Astrocyte (in vitro differentiated cells and primary cell): Measurements from ENCODE around the gene LEO1. TPM values are rescaled to one million over a fixed set of nuclear protein-coding genes. Genes with fewer than 3 reads are reported as not detected.

Source experiments
- DNase-seq: peaks from one replicate; pipeline ENCODE4 v3.0.0-alpha.2; 2010; ENCODE audit warnings: low read depth
- FAIRE-seq: peaks from 2 replicates; lab custom pipeline; 2011; peaks lifted over from hg19 to GRCh38; lab: Jason Lieb, UNC
- H2AFZ ChIP-seq: 2 replicates; pipeline ENCODE4 v1.6.0; 2012; ENCODE audit warnings: low read depth, low read length, inconsistent platforms
- H3K27ac ChIP-seq: 2 replicates; pipeline ENCODE4 v1.5.1; 2011; ENCODE audit warnings: low read depth, low read length, inconsistent platforms
- H3K27me3 ChIP-seq: 2 replicates; pipeline ENCODE4 v1.6.0; 2011; ENCODE audit warnings: low read length, inconsistent platforms; ENCODE audit not compliant: insufficient read depth
- H3K36me3 ChIP-seq: 2 replicates; pipeline ENCODE4 v1.5.1; 2011; ENCODE audit warnings: low read length, inconsistent platforms; ENCODE audit not compliant: insufficient read depth
- H3K4me1 ChIP-seq: 2 replicates; pipeline ENCODE4 v1.5.1; 2011; ENCODE audit warnings: low read length, inconsistent platforms; ENCODE audit not compliant: insufficient read depth
- H3K4me2 ChIP-seq: 2 replicates; pipeline ENCODE4 v1.6.0; 2012; ENCODE audit warnings: low read length, inconsistent platforms
- H3K4me3 ChIP-seq: 2 replicates; pipeline ENCODE4 v1.5.1; 2011; ENCODE audit warnings: low read depth, mild to moderate bottlenecking, low read length, inconsistent platforms; ENCODE audit not compliant: insufficient read depth
- H3K79me2 ChIP-seq: 2 replicates; pipeline ENCODE4 v1.6.0; 2012; ENCODE audit warnings: mild to moderate bottlenecking, low read length, inconsistent platforms; ENCODE audit not compliant: insufficient read depth
- H3K9ac ChIP-seq: 2 replicates; pipeline ENCODE4 v1.6.0; 2012; ENCODE audit warnings: mild to moderate bottlenecking, low read length, inconsistent platforms
- H3K9me3 ChIP-seq: 2 replicates; pipeline ENCODE4 v1.5.1; 2012; ENCODE audit warnings: low read depth, mild to moderate bottlenecking, low read length, inconsistent platforms; ENCODE audit not compliant: insufficient read depth
- H4K20me1 ChIP-seq: 2 replicates; pipeline ENCODE4 v1.6.0; 2012; ENCODE audit warnings: low read length, inconsistent platforms; ENCODE audit not compliant: insufficient read depth
- H3K27ac Mint-ChIP-seq: one replicate; pipeline ENCODE4 v1.8.0; 2021; ENCODE audit warnings: mild to moderate bottlenecking, mixed read lengths; ENCODE audit not compliant: unreplicated experiment
- H3K27me3 Mint-ChIP-seq: one replicate; pipeline ENCODE4 v1.8.0; 2021; ENCODE audit warnings: low read depth, mixed read lengths; ENCODE audit not compliant: unreplicated experiment
- H3K36me3 Mint-ChIP-seq: one replicate; pipeline ENCODE4 v1.8.0; 2021; ENCODE audit warnings: low read depth, mixed read lengths; ENCODE audit not compliant: unreplicated experiment
- H3K4me1 Mint-ChIP-seq: one replicate; pipeline ENCODE4 v1.8.0; 2021; ENCODE audit warnings: low read depth, mixed read lengths; ENCODE audit not compliant: unreplicated experiment
- H3K4me3 Mint-ChIP-seq: one replicate; pipeline ENCODE4 v1.8.0; 2021; ENCODE audit warnings: mild to moderate bottlenecking, moderate library complexity, mixed read lengths; ENCODE audit not compliant: unreplicated experiment
- H3K9me3 Mint-ChIP-seq: one replicate; pipeline ENCODE4 v1.8.0; 2021; ENCODE audit warnings: mild to moderate bottlenecking, mixed read lengths; ENCODE audit not compliant: unreplicated experiment
- EZH2 ChIP-seq: IDR thresholded peaks from 2 replicates; pipeline ENCODE4 v1.6.1; 2012; ENCODE audit warnings: mild to moderate bottlenecking, low read length, inconsistent platforms; ENCODE audit not compliant: insufficient read depth
- total RNA-seq: library from RNA; stranded (reverse); gene quantifications from 2 replicates; pipeline ENCODE4 v1.2.1, GENCODE V29; 2021
- TF ChIP-seq, protein P1 (sequence below): IDR thresholded peaks from 2 replicates; pipeline ENCODE4 v1.5.1; 2011; ENCODE audit warnings: low read depth, mild to moderate bottlenecking, inconsistent platforms, low read length, moderate library complexity; ENCODE audit not compliant: insufficient read depth

LEO1 gene
- total RNA-seq, 1 donor from 2014 or later: 25.5 TPM

DNA sequence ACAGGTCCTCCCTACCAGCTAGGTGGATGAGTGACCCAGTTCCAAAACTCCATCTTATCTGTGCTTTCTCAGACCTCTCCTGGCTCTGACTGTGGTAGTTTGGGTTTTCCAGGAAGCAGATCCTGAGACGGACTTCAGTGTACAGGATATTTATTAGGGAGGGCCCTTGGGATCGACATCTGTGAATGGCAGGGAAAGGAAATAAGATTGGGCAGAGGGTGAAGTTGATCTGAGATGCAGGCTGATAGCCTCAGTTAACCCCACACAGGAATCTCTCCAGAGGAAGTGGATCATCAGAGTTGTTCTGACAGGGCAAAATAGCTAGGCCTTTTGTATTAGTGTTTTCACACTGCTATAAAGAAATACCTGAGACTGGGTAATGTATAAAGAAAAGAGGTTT is 30.8 kb upstream of the LEO1 start:
- Mint-ChIP-seq H3K4me1 (peaks cover 19% of the 10 kb centered on the region), H3K36me3 (no peaks in the 10 kb centered on the region), H3K27me3 (no peaks in the 10 kb centered on the region), H3K9me3 (no peaks in the 10 kb centered on the region), H3K4me3 (no peak overlapping the region), H3K27ac (no peak overlapping the region)
- Histone ChIP-seq H3K4me1 (peaks cover 9% of the 10 kb centered on the region), H3K36me3 (no peaks in the 10 kb centered on the region), H3K4me2 (no peak overlapping the region), H3K9me3 (no peaks in the 10 kb centered on the region), H4K20me1 (no peaks in the 10 kb centered on the region), H3K27me3 (no peaks in the 10 kb centered on the region), H3K4me3 (no peak overlapping the region), H2AFZ (no peak overlapping the region), H3K27ac (no peak overlapping the region), H3K79me2 (no peaks in the 10 kb centered on the region), H3K9ac (no peak overlapping the region)
- no peak for TF ChIP-seq EZH2
- TF ChIP-seq, protein P1, sequence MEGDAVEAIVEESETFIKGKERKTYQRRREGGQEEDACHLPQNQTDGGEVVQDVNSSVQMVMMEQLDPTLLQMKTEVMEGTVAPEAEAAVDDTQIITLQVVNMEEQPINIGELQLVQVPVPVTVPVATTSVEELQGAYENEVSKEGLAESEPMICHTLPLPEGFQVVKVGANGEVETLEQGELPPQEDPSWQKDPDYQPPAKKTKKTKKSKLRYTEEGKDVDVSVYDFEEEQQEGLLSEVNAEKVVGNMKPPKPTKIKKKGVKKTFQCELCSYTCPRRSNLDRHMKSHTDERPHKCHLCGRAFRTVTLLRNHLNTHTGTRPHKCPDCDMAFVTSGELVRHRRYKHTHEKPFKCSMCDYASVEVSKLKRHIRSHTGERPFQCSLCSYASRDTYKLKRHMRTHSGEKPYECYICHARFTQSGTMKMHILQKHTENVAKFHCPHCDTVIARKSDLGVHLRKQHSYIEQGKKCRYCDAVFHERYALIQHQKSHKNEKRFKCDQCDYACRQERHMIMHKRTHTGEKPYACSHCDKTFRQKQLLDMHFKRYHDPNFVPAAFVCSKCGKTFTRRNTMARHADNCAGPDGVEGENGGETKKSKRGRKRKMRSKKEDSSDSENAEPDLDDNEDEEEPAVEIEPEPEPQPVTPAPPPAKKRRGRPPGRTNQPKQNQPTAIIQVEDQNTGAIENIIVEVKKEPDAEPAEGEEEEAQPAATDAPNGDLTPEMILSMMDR: no peak
- no peak for DNase-seq
- no peak for FAIRE-seq

DNA sequence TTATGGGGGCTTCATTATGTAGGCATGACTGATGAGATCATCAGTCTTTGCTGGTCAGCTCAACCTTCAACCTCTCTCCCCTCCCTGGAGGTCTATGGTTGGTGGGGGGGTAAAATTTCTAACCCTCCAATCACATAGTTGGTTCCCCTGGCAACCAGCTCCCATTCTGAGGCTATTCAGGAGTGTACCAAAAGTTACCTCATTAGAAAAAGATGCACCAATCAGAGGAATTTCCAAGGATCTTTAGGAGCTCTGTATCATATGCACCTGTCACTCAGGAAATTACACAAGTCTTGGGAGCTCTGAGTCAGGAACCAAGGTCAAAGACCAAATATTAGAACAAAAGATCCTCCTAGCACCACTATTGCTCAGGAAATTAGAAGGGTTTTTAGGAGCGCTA is 21.4 kb upstream of the LEO1 start:
- no peak for DNase-seq
- Histone ChIP-seq H3K9ac (no peak overlapping the region), H3K4me1 (no peaks in the 10 kb centered on the region), H3K27ac (no peak overlapping the region), H3K79me2 (no peaks in the 10 kb centered on the region), H3K4me2 (no peak overlapping the region), H3K9me3 (no peaks in the 10 kb centered on the region), H3K4me3 (no peak overlapping the region), H3K27me3 (no peaks in the 10 kb centered on the region), H2AFZ (no peak overlapping the region), H4K20me1 (no peaks in the 10 kb centered on the region), H3K36me3 (no peaks in the 10 kb centered on the region)
- Mint-ChIP-seq H3K27ac (no peak overlapping the region), H3K36me3 (no peaks in the 10 kb centered on the region), H3K4me1 (peaks cover 2% of the 10 kb centered on the region), H3K4me3 (no peak overlapping the region), H3K27me3 (no peaks in the 10 kb centered on the region), H3K9me3 (no peaks in the 10 kb centered on the region)
- no peak for TF ChIP-seq EZH2
- TF ChIP-seq, protein P1: no peak
- no peak for FAIRE-seq

DNA sequence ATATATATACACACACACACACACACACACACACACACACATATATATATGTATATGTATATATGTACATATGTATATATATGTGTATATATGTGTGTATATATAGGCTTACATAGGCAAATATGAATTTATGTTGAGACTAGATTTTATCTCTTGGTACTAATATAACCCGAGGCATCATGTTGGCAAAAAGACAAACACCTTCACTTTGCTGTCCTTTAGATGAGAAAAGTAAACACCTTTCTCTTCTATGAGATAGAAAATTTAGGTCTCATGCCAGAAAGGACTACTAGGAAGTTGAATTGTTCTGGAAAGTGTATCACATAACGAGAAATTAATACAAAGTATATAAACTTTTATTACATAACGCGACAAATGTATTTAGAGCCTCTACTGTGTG is 19.6 kb upstream of the LEO1 start:
- no peaks in the 10 kb centered on the region for H3K36me3 ChIP-seq
- H2AFZ ChIP-seq: no peak overlapping the region
- no peak overlapping the region for H3K9ac ChIP-seq
- FAIRE-seq: no peak
- no peaks in the 10 kb centered on the region for H3K9me3 Mint-ChIP-seq
- DNase-seq: no peak
- H3K4me1 ChIP-seq: no peaks in the 10 kb centered on the region
- no peaks in the 10 kb centered on the region for H3K9me3 ChIP-seq
- TF ChIP-seq EZH2: no peak
- TF ChIP-seq, protein P1: no peak
- H3K4me1 Mint-ChIP-seq: peaks cover 2% of the 10 kb centered on the region
- H3K79me2 ChIP-seq: no peaks in the 10 kb centered on the region
- no peaks in the 10 kb centered on the region for H4K20me1 ChIP-seq
- H3K27me3 Mint-ChIP-seq: no peaks in the 10 kb centered on the region
- no peak overlapping the region for H3K4me2 ChIP-seq
- H3K4me3 ChIP-seq: no peak overlapping the region
- no peaks in the 10 kb centered on the region for H3K27me3 ChIP-seq
- no peak overlapping the region for H3K27ac ChIP-seq
- no peak overlapping the region for H3K4me3 Mint-ChIP-seq
- no peak overlapping the region for H3K27ac Mint-ChIP-seq
- no peaks in the 10 kb centered on the region for H3K36me3 Mint-ChIP-seq
